DND-41 (cell line): ENCODE results near the gene LIME1.

Source experiments
- ATAC-seq: fragments of 200-7000 bp; cut with Tn5 transposase; 3 replicates; pipeline ENCODE4 v1.9.1; 2021; ENCODE audit warnings: low read depth; ENCODE audit not compliant: insufficient read depth
- DNase-seq: peaks from one replicate; pipeline ENCODE4 v3.0.0-alpha.2; 2020
- H2AFZ ChIP-seq: 2 replicates; pipeline ENCODE4 v1.6.0; 2012; ENCODE audit warnings: low read depth, low read length
- H3K27ac ChIP-seq: 2 replicates; pipeline ENCODE4 v1.5.1; 2012; ENCODE audit warnings: low read length, inconsistent platforms
- H3K27me3 ChIP-seq: fragments of 200-600 bp; sonication (generic); 2 replicates; pipeline ENCODE4 v1.6.0; 2012; ENCODE audit warnings: low read length, mild to moderate bottlenecking, inconsistent platforms; ENCODE audit not compliant: insufficient read depth, poor library complexity
- H3K36me3 ChIP-seq: 2 replicates; pipeline ENCODE4 v1.5.1; 2012; ENCODE audit warnings: low read length, inconsistent platforms; ENCODE audit not compliant: insufficient read depth
- H3K4me1 ChIP-seq: 2 replicates; pipeline ENCODE4 v1.5.1; 2012; ENCODE audit warnings: mild to moderate bottlenecking, low read length; ENCODE audit not compliant: insufficient read depth
- H3K4me2 ChIP-seq: 2 replicates; pipeline ENCODE4 v1.6.0; 2012; ENCODE audit warnings: mild to moderate bottlenecking, moderate library complexity, low read length, inconsistent platforms; ENCODE audit not compliant: insufficient read depth
- H3K4me3 ChIP-seq, 2 experiments: fragments of 200-600 bp in 1 of 2; shearing (Covaris generic) in 1 of 2; 2 replicates each; pipeline ENCODE4 v1.5.1; 2012 to 2016; ENCODE audit warnings: inconsistent platforms in 2 of 2, low read length in 2 of 2, mild to moderate bottlenecking in 2 of 2, low read depth in 1 of 2, moderate library complexity in 1 of 2
- H3K79me2 ChIP-seq: 2 replicates; pipeline ENCODE4 v1.6.0; 2012; ENCODE audit warnings: low read length, inconsistent platforms; ENCODE audit not compliant: insufficient read depth
- H3K9ac ChIP-seq: 2 replicates; pipeline ENCODE4 v1.6.0; 2012; ENCODE audit warnings: low read depth, mild to moderate bottlenecking, inconsistent platforms, low read length, moderate library complexity
- H3K9me3 ChIP-seq: 2 replicates; pipeline ENCODE4 v1.5.1; 2012; ENCODE audit warnings: low read length, moderate library complexity, mild to moderate bottlenecking, inconsistent platforms; ENCODE audit not compliant: insufficient read depth, severe bottlenecking
- H4K20me1 ChIP-seq: 2 replicates; pipeline ENCODE4 v1.6.0; 2012; ENCODE audit warnings: low read length; ENCODE audit not compliant: insufficient read depth
- EZH2 ChIP-seq: IDR thresholded peaks from 3 replicates; pipeline ENCODE4 v1.6.1; 2012; ENCODE audit warnings: borderline replicate concordance, low read depth, mild to moderate bottlenecking, moderate library complexity, low read length, inconsistent platforms; ENCODE audit not compliant: severe bottlenecking
- TF ChIP-seq, protein P1 (sequence below): IDR thresholded peaks from 2 replicates; pipeline ENCODE4 v1.5.1; 2012; ENCODE audit warnings: borderline replicate concordance, low read length, moderate library complexity, mild to moderate bottlenecking; ENCODE audit not compliant: poor library complexity, severe bottlenecking; ENCODE audit errors: extremely low read depth

LIME1 gene

DNA sequence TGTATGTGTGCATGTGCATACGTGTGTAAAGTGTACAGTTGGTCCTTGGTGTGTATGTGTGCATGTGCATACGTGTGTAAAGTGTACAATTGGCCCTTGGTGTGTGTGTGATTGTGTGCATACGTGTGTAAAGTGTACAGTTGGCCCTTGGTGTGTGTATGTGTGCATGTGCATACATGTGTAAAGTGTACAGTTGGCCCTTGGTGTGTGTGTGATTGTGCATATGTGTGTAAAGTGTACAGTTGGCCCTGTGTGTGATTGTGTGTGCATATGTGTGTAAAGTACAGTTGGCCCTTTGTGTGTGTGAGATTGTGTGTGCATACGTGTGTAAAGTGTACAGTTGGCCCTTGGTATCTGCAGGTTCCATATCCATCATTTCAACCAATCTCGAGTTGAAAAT lies 5.1 kb upstream of the LIME1 start:
- H3K4me2 ChIP-seq: peak overlapping the region; percentile 46
- H3K27me3 ChIP-seq: no peaks in the 10 kb centered on the region
- peaks cover 53% of the 10 kb centered on the region for H3K4me1 ChIP-seq
- ATAC-seq (no peak), DNase-seq (no peak)
- peaks cover 51% of the 10 kb centered on the region for H4K20me1 ChIP-seq
- no peak overlapping the region for H2AFZ ChIP-seq
- no peaks in the 10 kb centered on the region for H3K9me3 ChIP-seq
- TF ChIP-seq EZH2: no peak
- TF ChIP-seq, protein P1, sequence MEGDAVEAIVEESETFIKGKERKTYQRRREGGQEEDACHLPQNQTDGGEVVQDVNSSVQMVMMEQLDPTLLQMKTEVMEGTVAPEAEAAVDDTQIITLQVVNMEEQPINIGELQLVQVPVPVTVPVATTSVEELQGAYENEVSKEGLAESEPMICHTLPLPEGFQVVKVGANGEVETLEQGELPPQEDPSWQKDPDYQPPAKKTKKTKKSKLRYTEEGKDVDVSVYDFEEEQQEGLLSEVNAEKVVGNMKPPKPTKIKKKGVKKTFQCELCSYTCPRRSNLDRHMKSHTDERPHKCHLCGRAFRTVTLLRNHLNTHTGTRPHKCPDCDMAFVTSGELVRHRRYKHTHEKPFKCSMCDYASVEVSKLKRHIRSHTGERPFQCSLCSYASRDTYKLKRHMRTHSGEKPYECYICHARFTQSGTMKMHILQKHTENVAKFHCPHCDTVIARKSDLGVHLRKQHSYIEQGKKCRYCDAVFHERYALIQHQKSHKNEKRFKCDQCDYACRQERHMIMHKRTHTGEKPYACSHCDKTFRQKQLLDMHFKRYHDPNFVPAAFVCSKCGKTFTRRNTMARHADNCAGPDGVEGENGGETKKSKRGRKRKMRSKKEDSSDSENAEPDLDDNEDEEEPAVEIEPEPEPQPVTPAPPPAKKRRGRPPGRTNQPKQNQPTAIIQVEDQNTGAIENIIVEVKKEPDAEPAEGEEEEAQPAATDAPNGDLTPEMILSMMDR: no peak
- peak overlapping the region; percentile 84 for H3K27ac ChIP-seq
- peak overlapping the region in 1 of 2 experiments; percentile 1; a peak in 1 of 4 replicates for H3K4me3 ChIP-seq
- peak overlapping the region; percentile 28 for H3K9ac ChIP-seq
- peaks cover 66% of the 10 kb centered on the region for H3K79me2 ChIP-seq
- peaks cover 78% of the 10 kb centered on the region for H3K36me3 ChIP-seq

DNA sequence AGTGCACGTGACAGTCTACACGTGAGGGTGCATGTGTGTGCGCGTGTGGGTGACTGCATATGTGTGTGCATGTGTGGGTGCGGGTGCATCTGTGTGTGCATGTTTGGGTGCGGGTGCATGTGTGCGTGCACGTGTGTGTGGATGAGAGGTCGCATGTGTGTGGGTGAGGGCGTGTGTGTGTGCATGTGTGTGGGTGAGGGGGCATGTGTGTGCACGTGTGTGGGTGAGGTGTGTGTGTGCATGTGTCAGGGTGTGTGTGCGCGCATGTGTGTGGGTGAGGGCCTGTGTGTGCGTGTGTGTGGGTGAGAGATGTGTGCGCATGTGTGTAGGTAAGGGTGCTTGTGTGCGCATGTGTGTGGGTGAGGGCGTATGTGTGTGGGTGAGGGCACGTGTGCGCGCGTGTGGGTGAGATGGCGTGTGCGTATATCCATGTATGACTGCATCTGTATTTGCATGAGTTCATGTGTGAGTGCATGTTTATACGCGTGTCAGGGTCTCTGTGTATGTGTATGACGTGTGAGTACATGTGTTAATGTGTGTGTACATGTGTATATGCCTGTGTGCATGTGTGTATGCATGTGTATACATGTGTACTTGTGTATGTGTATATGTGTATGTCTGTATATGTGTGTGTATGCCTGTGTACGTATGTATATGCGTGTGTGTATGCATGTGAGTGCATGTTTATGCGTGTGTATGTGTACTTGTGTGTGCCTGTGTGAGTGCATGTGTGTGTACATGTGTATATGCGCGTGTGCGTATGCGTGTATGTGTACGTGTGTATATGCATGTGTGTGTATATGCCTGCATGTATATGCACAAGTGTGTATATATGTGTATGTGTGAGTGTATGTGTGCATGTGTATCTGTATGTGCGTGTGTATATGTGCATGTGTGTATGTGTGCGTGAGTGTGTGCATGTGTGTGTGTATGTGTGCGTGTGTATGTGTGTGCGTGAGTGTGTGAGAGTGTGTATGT lies 4.1 kb upstream of the LIME1 start:
- Histone ChIP-seq H3K9ac (no peak overlapping the region), H3K4me2 (no peak overlapping the region), H3K27ac (no peak overlapping the region), H2AFZ (no peak overlapping the region), H3K36me3 (peaks cover 82% of the 10 kb centered on the region), H3K27me3 (no peaks in the 10 kb centered on the region), H4K20me1 (peaks cover 51% of the 10 kb centered on the region), H3K4me1 (peaks cover 43% of the 10 kb centered on the region), H3K4me3 (no peak overlapping the region), H3K79me2 (peaks cover 56% of the 10 kb centered on the region), H3K9me3 (no peaks in the 10 kb centered on the region)
- TF ChIP-seq, protein P1: no peak
- TF ChIP-seq EZH2: no peak
- DNase-seq (no peak), ATAC-seq (no peak)

DNA sequence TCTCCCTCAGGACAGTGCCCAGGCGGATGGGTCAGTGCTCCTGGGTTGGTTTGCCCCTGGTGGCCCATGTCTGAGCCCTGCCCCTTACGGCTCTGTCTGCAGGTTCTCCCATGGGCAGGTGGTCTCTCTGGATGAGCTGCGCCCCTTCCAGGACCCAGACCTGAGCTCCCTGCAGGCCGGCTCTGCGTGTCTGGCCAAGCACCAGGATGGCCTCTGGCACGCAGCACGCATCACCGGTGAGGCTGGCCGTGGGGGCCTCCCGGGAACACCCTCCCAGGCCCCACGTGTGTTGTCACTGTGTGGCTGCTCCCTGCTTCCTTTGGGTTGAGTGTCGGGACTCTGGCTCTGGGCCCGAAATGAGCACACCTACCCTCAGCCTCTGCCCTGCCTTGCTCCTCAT lies 3.3 kb upstream of the LIME1 start:
- Histone ChIP-seq H3K27ac (no peak overlapping the region; the same call in 1 of the 2 replicates), H3K36me3 (peaks cover 85% of the 10 kb centered on the region), H3K9ac (no peak overlapping the region), H3K9me3 (no peaks in the 10 kb centered on the region), H3K79me2 (peaks cover 49% of the 10 kb centered on the region), H3K4me2 (no peak overlapping the region), H3K27me3 (no peaks in the 10 kb centered on the region), H3K4me1 (peaks cover 36% of the 10 kb centered on the region), H2AFZ (no peak overlapping the region), H3K4me3 (no peak overlapping the region), H4K20me1 (peaks cover 52% of the 10 kb centered on the region)
- no peak for TF ChIP-seq EZH2
- TF ChIP-seq, protein P1: no peak
- DNase-seq (no peak), ATAC-seq (no peak)
